Suprapubic skin (tissue), 4 donors: ENCODE measurements around the gene OAF.

ENCODE experiments used
- EP300 ChIP-seq: sonication (generic); formaldehyde crosslinking; IDR thresholded peaks from one replicate; pipeline ENCODE4 v1.6.1; 2017; ENCODE audit warnings: antibody characterized with exemption
- POLR2A ChIP-seq, 2 donors: fragments of 450-650 bp; IDR thresholded peaks; one replicate each; pipeline ENCODE4 v1.6.1; 2017; ENCODE audit warnings: antibody characterized with exemption in 2 of 2, mild to moderate bottlenecking in 2 of 2, moderate library complexity in 2 of 2
- POLR2AphosphoS5 ChIP-seq, 3 donors: sonication (generic); formaldehyde crosslinking; IDR thresholded peaks; one replicate each; pipeline ENCODE4 v1.6.1; 2017; ENCODE audit warnings: antibody characterized with exemption in 3 of 3
- TF ChIP-seq, protein P1 (sequence below), 2 donors: fragments of 200-600 bp in 1 of 2; fragments of 450-650 bp in 1 of 2; sonication (generic) in 1 of 2; IDR thresholded peaks; one replicate each; pipeline ENCODE4 v1.5.1; 2016 to 2019; ENCODE audit warnings: antibody characterized with exemption in 2 of 2, mild to moderate bottlenecking in 1 of 2, moderate library complexity in 1 of 2

DNA sequence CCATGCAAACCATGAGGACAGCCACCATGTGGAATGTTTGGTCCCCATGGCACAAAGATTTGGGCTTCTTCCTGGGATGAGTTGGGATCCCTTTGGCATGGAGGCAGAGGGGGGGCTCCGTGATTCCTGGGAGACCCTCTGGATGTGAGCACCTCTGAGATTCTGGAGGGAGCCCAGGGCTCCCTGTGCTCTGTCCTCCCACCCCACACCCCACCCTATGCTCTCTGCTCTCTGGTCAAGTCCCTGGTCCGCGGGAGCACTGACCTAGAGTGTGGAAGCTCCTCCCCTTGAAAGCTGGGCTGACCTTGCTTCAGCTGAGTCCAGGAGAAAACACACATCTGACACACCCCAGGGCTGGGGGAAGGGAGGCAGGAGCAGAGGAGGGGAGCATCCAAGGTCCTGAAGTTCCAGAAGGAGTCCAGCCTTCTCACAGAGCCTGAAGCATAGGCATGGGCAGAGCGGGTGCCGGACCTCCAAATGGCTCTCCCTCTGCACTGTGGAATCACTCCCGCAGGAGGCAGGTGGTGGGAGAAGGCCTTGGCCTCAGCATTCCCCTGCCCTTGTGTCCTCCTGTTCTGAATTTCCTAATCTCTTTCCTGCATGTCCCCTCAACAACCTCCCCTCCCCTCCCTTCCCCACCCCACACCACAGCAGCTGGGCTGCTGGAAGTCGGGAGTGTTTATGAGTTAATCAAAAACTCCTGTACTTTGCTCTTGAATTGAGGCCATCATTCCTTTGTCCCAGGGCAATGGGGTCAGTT, 25.7 kb upstream of the OAF start:
- TF ChIP-seq, protein P1, sequence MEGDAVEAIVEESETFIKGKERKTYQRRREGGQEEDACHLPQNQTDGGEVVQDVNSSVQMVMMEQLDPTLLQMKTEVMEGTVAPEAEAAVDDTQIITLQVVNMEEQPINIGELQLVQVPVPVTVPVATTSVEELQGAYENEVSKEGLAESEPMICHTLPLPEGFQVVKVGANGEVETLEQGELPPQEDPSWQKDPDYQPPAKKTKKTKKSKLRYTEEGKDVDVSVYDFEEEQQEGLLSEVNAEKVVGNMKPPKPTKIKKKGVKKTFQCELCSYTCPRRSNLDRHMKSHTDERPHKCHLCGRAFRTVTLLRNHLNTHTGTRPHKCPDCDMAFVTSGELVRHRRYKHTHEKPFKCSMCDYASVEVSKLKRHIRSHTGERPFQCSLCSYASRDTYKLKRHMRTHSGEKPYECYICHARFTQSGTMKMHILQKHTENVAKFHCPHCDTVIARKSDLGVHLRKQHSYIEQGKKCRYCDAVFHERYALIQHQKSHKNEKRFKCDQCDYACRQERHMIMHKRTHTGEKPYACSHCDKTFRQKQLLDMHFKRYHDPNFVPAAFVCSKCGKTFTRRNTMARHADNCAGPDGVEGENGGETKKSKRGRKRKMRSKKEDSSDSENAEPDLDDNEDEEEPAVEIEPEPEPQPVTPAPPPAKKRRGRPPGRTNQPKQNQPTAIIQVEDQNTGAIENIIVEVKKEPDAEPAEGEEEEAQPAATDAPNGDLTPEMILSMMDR (IDR thresholded peaks at IDR 0.05), result no peak
- TF ChIP-seq POLR2A (IDR thresholded peaks at IDR 0.05) (no peak), POLR2AphosphoS5 (IDR thresholded peaks at IDR 0.05) (no peak), EP300 (no peak)
